CD4-positive, alpha-beta memory T cell (primary cell): ENCODE data around the gene GALNT15. TPM values are rescaled to one million over a fixed set of nuclear protein-coding genes. Genes with fewer than 3 reads are reported as not detected.
A peak's percentile ranks its signal among the peaks of the same experiment; 100 is the strongest.

Experiments used
- CTCF ChIA-PET: fragments of 350-600 bp; sonication (Branson Sonifier 250); formaldehyde crosslinking; loops from one replicate; lab custom pipeline; 2021; ENCODE audit warnings: inconsistent platforms; ENCODE audit not compliant: partially characterized antibody; lab: Charles Lee
- POLR2A ChIA-PET: fragments of 350-600 bp; sonication (Branson Sonifier 250); formaldehyde crosslinking; loops from one replicate; lab custom pipeline; 2021; ENCODE audit not compliant: partially characterized antibody; lab: Charles Lee
- DNase-seq, 5 donors: peaks; one replicate each; pipeline versions ENCODE4 v3.0.0 to v3.0.0-alpha.2; 2020 to 2022; ENCODE audit warnings: mixed read lengths in 1 of 5
- H3K27ac ChIP-seq: one replicate; pipeline ENCODE4 v1.7.0; 2013; ENCODE audit warnings: low read depth, low read length
- H3K27me3 ChIP-seq: 2 replicates; pipeline ENCODE4 v1.7.0; 2013; ENCODE audit warnings: mild to moderate bottlenecking, low read length, moderate library complexity; ENCODE audit not compliant: insufficient read depth
- H3K36me3 ChIP-seq: 2 replicates; pipeline ENCODE4 v1.7.0; 2013; ENCODE audit warnings: mild to moderate bottlenecking, low read length, moderate library complexity; ENCODE audit not compliant: insufficient read depth
- H3K4me1 ChIP-seq: 2 replicates; pipeline ENCODE4 v1.7.0; 2013; ENCODE audit warnings: mild to moderate bottlenecking, low read length, moderate library complexity; ENCODE audit not compliant: insufficient read depth
- H3K4me3 ChIP-seq, 2 donors: one replicate each; pipeline ENCODE4 v1.7.0; 2013; ENCODE audit warnings: low read length in 2 of 2, mild to moderate bottlenecking in 1 of 2
- H3K9me3 ChIP-seq, 2 donors: one replicate each; pipeline ENCODE4 v1.7.0; 2013; ENCODE audit warnings: low read length in 2 of 2, control low read depth in 1 of 2; ENCODE audit not compliant: control insufficient read depth in 1 of 2
- H3K27ac Mint-ChIP-seq, 7 donors: one replicate each; pipeline ENCODE4 v1.8.0; 2020 to 2021; ENCODE audit warnings: mixed read lengths in 7 of 7, mild to moderate bottlenecking in 6 of 7, inconsistent platforms in 3 of 7, moderate library complexity in 3 of 7
- H3K27me3 Mint-ChIP-seq, 2 donors: one replicate each; pipeline ENCODE4 v1.8.0; 2020 to 2021; ENCODE audit warnings: mixed read lengths in 2 of 2
- H3K36me3 Mint-ChIP-seq, 2 donors: one replicate each; pipeline ENCODE4 v1.8.0; 2020 to 2021; ENCODE audit warnings: mixed read lengths in 2 of 2, inconsistent platforms in 1 of 2, mild to moderate bottlenecking in 1 of 2
- H3K4me1 Mint-ChIP-seq, 4 donors: one replicate each; pipeline ENCODE4 v1.8.0; 2020 to 2021; ENCODE audit warnings: mixed read lengths in 4 of 4, mild to moderate bottlenecking in 1 of 4
- H3K4me3 Mint-ChIP-seq, 8 donors: one replicate each; pipeline ENCODE4 v1.8.0; 2020 to 2021; ENCODE audit warnings: mixed read lengths in 8 of 8, mild to moderate bottlenecking in 7 of 8, moderate library complexity in 6 of 8, inconsistent platforms in 3 of 8
- H3K9me3 Mint-ChIP-seq, 8 donors: one replicate each; pipeline ENCODE4 v1.8.0; 2020 to 2021; ENCODE audit warnings: mixed read lengths in 8 of 8, mild to moderate bottlenecking in 5 of 8, inconsistent platforms in 3 of 8, moderate library complexity in 1 of 8
- intact Hi-C: fragments of 100-400 bp; cut with micrococcal nuclease; formaldehyde crosslinking; loops from one replicate; pipeline ENCODE4 v1.15.1; 2023
- polyA plus RNA-seq, 2 donors: library from polyadenylated mRNA; unstranded; fragments of 300-500 nt; fragmentation: Illumina TruSeq; gene quantifications; one replicate each; pipeline ENCODE4 v1.2.3, GENCODE V29; 2021
- total RNA-seq, 2 experiments: library from RNA; stranded (reverse); gene quantifications; one replicate each; pipeline ENCODE4 v1.2.3, GENCODE V29; 2021

GALNT15 gene
- total and polyA plus RNA-seq, 4 experiments from 2014 or later = not detected

DNA sequence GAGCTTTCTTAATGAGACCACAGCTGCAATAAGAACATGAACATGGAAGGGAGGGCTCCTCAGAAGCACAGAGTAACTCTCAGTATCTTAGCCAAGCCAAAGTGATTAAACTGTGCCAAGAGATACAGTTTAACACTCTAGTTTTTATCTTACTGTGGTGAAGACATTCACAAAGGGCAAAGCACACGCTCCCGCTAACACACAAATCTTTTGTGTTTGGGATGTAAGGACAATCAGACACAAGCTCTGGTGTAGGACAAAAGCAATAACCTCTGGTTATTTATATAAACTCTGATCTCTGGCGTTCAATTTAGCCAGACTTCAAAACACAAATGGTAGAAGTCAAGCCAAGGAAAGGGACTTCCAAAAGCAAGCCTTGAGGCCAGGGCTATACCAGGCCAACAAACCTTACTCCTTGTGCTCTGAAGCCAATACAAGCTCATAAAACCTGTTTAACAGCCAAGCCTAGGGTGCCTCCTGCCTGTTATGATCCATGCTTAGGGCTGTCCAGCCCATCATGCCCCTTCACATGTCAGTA lies 62.4 kb downstream of the GALNT15 start:
- Histone ChIP-seq H3K4me3 (no peak overlapping the region), H3K27ac (no peak overlapping the region), H3K27me3 (no peaks in the 10 kb centered on the region), H3K36me3 (no peaks in the 10 kb centered on the region), H3K4me1 (no peaks in the 10 kb centered on the region), H3K9me3 (no peaks in the 10 kb centered on the region)
- no peaks in the 10 kb centered on the region for H3K36me3 Mint-ChIP-seq
- H3K27me3 Mint-ChIP-seq = peaks cover 4 to 6% of the 10 kb centered on the region in 2 donors
- POLR2A ChIA-PET = no interaction called here
- no peak overlapping the region for H3K27ac Mint-ChIP-seq
- CTCF ChIA-PET = interaction anchor here (1.0 kb wide), 1 partner anchor 11 kb away, joined by 4 read pairs; no protein-coding TSS in a partner anchor
- H3K9me3 Mint-ChIP-seq = peaks cover 0 to 3% (median 0%) of the 10 kb centered on the region in 8 donors
- DNase-seq = no peak
- H3K4me3 Mint-ChIP-seq = no peak overlapping the region
- intact Hi-C loops = no loop called here
- peaks cover 0 to 2% (median 0%) of the 10 kb centered on the region in 4 donors for H3K4me1 Mint-ChIP-seq

- Mint-ChIP-seq H3K27me3 (peaks cover 0 to 3% of the 10 kb centered on the region in 2 donors), H3K4me3 (no peak overlapping the region), H3K4me1 (peaks cover 0 to 2% (median under 1%) of the 10 kb centered on the region in 4 donors), H3K36me3 (no peaks in the 10 kb centered on the region), H3K27ac (no peak overlapping the region), H3K9me3 (no peaks in the 10 kb centered on the region)
- intact Hi-C loops = no loop called here
- ChIA-PET CTCF (no interaction called here), POLR2A (no interaction called here)
- Histone ChIP-seq H3K4me3 (no peak overlapping the region), H3K27me3 (no peaks in the 10 kb centered on the region), H3K9me3 (no peaks in the 10 kb centered on the region), H3K4me1 (no peaks in the 10 kb centered on the region), H3K27ac (no peak overlapping the region), H3K36me3 (no peaks in the 10 kb centered on the region)
- no peak for DNase-seq
Measured at GRCh38 chr3:16239086-16239770, 64.7 kb downstream of the GALNT15 start.

GRCh38 chr3:16239780-16240179 lies 65.3 kb downstream of the GALNT15 start:
- Mint-ChIP-seq H3K4me3 (no peak overlapping the region), H3K36me3 (no peaks in the 10 kb centered on the region), H3K9me3 (no peaks in the 10 kb centered on the region), H3K27ac (no peak overlapping the region), H3K4me1 (peaks cover 0 to 2% (median under 1%) of the 10 kb centered on the region in 4 donors), H3K27me3 (no peaks in the 10 kb centered on the region)
- H3K9me3 ChIP-seq = no peaks in the 10 kb centered on the region
- intact Hi-C loops = no loop called here
- POLR2A ChIA-PET = no interaction called here
- H3K27me3 ChIP-seq = no peaks in the 10 kb centered on the region
- no peak overlapping the region for H3K27ac ChIP-seq
- DNase-seq = no peak
- H3K4me1 ChIP-seq = no peaks in the 10 kb centered on the region
- no peaks in the 10 kb centered on the region for H3K36me3 ChIP-seq
- no peak overlapping the region for H3K4me3 ChIP-seq
- CTCF ChIA-PET = no interaction called here

GRCh38 chr3:16240229-16241023 lies 65.9 kb downstream of the GALNT15 start:
- Mint-ChIP-seq H3K27ac (peak overlapping the region in 1 of 7 donors; percentile 20), H3K4me1 (peaks cover 0 to 2% (median under 1%) of the 10 kb centered on the region in 4 donors)
- H3K27ac ChIP-seq = no peak overlapping the region

GRCh38 chr3:16241225-16241624 lies 66.7 kb downstream of the GALNT15 start:
- Histone ChIP-seq H3K9me3 (no peaks in the 10 kb centered on the region), H3K4me3 (no peak overlapping the region), H3K4me1 (no peaks in the 10 kb centered on the region), H3K36me3 (no peaks in the 10 kb centered on the region), H3K27ac (no peak overlapping the region), H3K27me3 (no peaks in the 10 kb centered on the region)
- no peak for DNase-seq
- no peaks in the 10 kb centered on the region for H3K36me3 Mint-ChIP-seq
- peaks cover 0 to 2% (median under 1%) of the 10 kb centered on the region in 4 donors for H3K4me1 Mint-ChIP-seq
- intact Hi-C loops = no loop called here
- ChIA-PET CTCF (no interaction called here), POLR2A (interaction anchor here (0.7 kb wide), 1 partner anchor 34 kb away, joined by 3 read pairs; no protein-coding TSS in a partner anchor)
- H3K4me3 Mint-ChIP-seq = no peak overlapping the region
- H3K27ac Mint-ChIP-seq = peak overlapping the region in 1 of 7 donors; percentile 31
- no peaks in the 10 kb centered on the region for H3K27me3 Mint-ChIP-seq
- H3K9me3 Mint-ChIP-seq = no peaks in the 10 kb centered on the region

More at GRCh38 chr3:16240229-16241023, 65.9 kb downstream of the GALNT15 start:
- DNase-seq = no peak
- Mint-ChIP-seq H3K9me3 (no peaks in the 10 kb centered on the region), H3K4me3 (no peak overlapping the region), H3K27me3 (no peaks in the 10 kb centered on the region), H3K36me3 (no peaks in the 10 kb centered on the region)
- ChIA-PET POLR2A (no interaction called here), CTCF (no interaction called here)
- Histone ChIP-seq H3K9me3 (no peaks in the 10 kb centered on the region), H3K36me3 (no peaks in the 10 kb centered on the region), H3K4me3 (no peak overlapping the region), H3K27me3 (no peaks in the 10 kb centered on the region), H3K4me1 (no peaks in the 10 kb centered on the region)
- intact Hi-C loops = no loop called here

- DNase-seq = no peak
- H3K9me3 Mint-ChIP-seq = no peaks in the 10 kb centered on the region
- no peaks in the 10 kb centered on the region for H3K9me3 ChIP-seq
- ChIA-PET POLR2A (no interaction called here), CTCF (interaction anchor here (1.3 to 2.9 kb wide), 2 partner anchors 12 to 1039 kb away, joined by 5 to 15 read pairs; no protein-coding TSS in a partner anchor)
- peaks cover 3 to 7% (median 5%) of the 10 kb centered on the region in 4 donors for H3K4me1 Mint-ChIP-seq
- H3K36me3 ChIP-seq = no peaks in the 10 kb centered on the region
- peaks cover 2% of the 10 kb centered on the region for H3K4me1 ChIP-seq
- no peaks in the 10 kb centered on the region for H3K27me3 ChIP-seq
- no peak overlapping the region for H3K4me3 Mint-ChIP-seq
- H3K27me3 Mint-ChIP-seq = no peaks in the 10 kb centered on the region
- H3K27ac ChIP-seq = no peak overlapping the region
- no peak overlapping the region for H3K4me3 ChIP-seq
- no peak overlapping the region for H3K27ac Mint-ChIP-seq
- no peaks in the 10 kb centered on the region for H3K36me3 Mint-ChIP-seq
- intact Hi-C loops = no loop called here
Measured at GRCh38 chr3:16242177-16242576, 67.7 kb downstream of the GALNT15 start.
